IPS DF 4.7 (cell line): ENCODE data around the gene MLKL.

ENCODE experiments used
- DNase-seq: peaks from one replicate; pipeline ENCODE4 v3.0.0-alpha.2; 2013; ENCODE audit warnings: low spot score; ENCODE audit errors: extremely low read depth

Gene MLKL

DNA sequence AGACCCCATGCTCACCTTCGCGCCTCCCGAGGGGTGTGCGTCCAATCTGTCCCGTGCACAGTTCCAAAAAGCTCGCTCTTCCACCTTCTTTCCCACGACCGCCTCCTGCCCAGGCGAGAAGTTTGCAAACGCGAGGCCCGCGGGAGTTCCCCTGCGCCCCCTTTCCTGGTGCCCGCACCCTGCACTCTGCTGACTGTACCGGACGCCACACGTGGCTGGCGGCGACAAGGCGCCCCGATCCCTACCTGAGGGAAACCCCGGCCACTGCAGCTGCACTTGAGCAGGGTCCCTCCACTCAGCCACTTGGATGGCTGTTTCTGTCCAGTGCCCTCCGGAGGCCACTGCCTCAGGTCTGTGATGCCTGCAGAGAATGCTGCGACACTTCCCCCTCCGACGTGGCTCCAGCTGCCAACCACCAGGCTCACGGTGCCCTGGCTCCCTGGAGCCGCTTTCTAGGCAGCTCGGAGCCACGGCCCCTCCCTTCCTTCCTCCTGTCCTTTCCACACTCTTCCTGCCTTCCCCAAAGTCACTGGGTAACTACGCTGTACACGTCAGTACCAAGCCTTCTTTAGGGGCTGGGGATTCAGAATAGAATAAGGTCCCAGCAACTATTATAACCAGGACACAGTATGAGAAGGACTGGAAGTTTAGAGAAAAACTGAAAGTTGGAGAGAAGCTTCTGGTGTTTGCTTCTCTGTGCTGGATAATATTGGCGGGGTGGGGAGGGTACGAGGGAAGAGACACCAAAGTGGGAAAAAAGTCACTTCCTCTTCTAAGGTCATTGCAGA is at the start of gene MLKL:
Gene MLKL (minus strand): TSS at position 425 of the 788 bp plus-strand sequence. CDS start 5,105 bp downstream, outside the sequence.
- no peak for DNase-seq

DNA sequence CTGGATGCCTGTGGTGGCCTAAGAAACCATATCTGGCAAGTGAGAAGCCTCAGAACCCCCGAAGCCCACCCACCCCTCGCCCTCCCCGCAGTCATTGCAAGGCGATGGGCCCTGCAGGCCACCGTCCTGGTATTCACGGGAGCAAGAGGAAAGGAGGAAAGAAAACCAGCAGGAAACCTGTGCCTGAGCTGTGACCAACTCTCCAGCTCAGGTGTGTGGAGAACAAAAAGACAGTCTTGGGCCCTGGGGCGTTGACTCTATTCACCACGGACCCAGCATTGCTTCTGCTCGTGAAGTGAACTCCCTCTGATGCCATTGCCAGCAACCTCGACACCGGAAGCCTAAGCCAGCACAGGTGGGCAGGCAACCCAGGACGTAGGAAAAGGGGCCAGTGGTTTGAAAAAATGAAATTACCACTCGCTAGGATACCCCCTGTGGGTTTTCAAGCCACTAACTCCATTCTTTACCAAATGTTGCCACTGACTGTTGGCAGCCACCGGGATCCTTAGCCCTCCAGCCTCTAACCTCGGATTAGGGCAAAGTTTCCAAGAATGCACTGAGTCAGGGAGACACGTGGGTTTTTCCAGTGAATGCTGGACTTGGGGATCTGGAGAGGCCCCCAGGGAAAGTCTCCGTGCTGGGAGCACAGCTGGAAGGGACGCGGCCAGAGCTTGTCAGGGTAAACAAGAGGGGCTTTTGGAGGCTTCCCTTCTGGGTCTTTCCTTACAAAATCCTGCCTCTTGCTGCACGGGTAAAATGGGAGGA is 48.8 kb upstream of the MLKL start:
- DNase-seq: no peak

DNA sequence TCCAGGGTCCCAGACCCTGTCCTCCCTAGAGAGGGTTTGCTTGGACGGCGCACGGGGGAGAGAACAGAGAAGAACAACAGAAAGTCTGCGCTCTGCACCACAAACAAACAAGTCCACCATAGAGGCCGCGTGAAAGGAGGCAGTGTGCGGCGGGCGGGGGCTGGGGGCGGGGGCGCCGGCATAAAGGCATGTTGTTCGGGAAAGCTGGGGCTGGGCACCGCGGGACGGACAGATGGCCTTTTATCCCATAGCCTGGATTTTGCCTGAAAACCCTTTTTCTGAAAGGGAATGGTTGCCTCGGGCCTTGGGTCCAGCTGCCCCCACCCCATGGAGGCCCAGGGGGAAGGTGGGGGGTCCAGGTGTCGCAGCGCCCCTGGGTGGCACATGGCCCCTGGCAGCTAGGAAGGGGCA is 48.0 kb upstream of the MLKL start:
- DNase-seq: no peak

DNA sequence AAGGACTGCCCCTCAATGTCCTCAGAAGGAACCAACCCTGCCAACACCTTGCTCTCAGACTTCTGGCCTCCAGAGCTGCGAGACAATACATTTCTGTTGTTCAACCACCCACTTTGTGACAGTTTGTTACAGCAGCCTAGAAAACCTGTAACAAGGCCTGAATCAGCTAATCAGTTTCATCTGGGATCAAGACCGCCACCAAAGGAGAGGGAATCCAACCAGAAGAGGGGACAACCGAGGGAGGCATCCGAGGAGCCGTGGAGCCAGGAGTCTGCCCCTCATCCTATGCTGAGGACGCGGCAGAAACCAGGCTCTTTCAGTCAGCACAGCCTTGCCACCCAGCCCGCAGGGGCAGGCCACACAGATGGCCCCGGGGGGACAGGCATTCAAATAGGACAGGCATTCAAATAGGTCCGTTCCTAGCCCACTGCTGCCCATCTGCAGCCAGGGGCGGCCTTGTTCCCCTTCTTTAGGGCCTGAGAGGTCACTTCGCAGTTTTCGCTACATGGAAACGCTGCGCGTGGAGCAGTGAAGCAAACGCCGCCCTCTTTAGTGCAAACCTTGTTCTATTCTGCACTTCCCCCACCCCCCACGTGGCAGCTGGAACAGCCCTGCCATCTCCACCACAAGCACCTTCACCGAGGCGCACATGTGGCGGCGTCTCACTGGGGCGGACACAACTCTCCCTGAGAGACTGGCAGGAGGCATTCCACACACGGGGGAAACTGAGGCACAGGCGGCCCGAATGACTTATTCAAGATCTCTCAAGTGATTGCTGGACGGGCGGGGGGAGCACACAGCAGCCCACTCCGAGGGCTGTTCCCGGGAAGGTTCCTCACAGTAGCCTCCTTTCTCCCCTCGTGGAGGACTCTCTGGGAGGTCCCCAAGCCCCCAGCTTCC is 47.3 kb upstream of the MLKL start:
- no peak for DNase-seq

DNA sequence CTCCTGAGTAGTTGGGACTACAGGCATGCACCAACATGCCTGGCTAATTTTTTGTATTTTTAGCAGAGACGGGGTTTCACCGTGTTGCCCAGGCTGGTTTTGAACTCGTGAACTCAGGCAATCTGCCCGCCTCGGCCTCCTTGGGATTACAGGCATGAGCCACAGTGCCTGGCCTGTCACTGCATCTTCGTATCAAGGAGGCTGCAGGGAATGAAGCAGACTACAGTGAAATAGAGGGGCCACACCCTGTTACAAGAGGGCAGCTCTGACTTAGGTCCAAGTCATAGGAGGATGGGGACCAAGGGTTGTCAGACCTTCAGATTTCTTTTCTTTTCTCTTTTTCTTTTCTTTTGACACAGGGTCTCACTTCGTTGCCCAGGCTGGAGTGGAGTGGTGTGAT is 45.3 kb upstream of the MLKL start:
- DNase-seq: no peak

DNA sequence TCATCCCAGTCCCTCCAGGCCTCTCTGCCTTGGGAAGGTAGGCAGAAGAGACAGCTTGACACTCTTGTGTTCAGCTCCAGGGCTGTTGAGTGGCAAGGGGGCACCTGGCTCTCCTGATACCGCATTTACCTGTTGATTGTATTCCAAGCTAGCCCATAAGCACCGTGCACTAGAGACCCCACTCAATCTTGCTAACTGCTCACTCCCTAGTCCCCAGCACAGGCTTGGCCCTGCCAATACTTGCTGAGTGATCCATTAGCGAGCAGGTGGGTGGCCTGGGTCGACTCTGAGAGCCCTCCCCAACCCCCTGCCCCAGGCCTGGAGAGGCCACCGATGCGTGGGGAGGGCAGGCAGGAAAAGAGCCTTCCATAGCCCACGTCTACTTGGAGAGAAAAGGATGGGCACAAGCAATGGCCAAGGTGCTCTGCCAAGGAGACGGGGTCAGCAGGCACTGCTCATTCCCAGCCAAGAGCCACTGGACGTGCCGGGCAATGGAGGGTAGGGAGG is 44.5 kb upstream of the MLKL start:
- DNase-seq: no peak

DNA sequence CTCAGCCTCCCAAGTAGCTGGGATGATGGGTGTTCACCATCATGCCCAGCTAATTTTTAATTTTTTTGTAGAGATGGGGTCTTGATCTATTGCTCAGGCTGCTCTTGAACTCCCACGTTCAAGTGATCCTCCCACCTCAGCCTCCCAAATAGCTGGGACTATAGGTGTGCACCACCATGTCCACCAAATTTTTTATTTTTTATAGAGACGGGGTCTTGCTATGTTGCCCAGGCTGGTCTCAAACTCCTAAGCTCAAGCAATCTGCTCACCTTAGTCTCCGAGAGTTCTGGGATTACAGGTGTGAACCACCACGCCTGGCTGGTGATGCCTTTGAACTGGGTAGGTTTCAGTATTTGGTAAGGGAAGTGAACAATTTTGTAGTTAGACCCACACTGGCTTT is 43.9 kb upstream of the MLKL start:
- DNase-seq: no peak

DNA sequence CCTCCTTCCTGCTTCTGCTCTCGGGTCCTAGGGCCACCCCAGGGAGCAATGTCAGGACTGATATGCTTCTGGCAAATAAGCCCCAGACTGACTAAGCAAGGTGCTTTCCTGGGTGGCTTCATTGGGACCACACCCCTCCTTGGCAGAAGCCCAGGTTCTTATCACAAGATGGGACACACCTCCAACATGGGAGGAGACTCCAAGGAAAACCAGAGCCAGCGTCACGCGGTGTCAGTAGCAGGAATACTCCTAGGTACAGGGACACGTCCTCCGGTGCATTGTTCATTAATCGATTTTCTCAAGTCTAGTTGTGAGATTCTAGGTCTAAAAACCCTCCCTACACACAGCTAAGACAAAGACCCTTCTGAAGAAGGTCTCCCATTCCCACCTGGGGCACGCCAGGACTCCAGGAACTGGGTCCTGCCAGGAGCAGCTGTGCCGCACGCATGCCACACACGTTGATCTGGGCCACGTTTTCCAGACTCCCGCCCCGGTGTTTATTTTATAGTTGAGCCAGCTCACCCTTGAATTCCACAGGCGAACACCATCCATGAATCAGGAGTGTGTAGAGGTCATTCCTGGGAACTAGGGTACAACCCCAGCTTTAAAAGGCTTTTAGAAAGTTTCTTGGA is 43.1 kb upstream of the MLKL start:
- DNase-seq: no peak

DNA sequence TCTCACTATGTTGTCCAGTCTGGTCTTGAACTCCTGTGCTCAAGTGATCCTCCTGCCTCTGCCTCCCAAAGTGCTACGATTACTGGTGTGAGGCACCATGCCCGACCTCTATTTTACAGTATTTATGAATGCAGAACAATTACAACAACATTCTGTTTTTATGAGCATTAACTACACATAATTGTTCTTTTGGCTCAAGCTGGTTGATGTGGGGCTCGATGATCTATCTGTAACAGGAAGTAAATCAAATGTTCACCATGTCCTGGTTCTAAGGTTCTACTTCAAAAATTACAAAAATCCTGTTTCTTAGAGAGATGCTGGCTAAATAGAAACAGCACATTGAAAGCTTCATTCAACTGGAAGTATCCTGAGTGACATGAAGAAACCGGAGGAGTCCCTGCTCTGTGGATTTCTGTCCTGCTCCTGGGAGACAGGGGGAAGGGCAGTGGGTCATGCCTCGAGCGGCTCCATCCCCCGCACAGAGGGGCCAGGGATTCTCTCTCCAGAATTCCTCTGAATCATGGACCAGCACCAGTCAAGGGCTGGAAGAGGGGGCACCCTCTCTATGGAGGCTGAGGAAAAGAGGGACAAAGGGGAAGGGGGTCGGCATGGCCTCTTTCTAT is 42.5 kb upstream of the MLKL start:
- no peak for DNase-seq

DNA sequence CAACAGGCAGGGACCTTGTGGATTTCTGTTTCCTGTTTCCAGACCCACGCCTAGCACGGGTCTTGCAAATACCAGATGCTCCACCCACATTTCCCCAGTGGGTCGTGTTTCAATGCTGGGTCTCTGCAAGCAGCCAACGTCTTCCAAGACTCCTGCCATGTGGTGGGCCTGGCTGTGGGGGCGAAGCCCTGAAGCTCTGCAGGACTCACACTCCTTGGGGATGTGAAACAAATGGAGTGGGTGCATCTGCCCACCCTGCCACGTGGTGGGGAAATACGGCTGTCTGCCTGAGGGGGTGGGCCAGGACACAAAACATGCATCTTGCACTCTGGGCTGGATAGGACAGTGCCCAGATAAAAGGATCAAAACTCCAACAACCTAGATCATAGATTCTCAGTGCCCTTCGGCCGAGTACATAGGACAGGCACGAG is 41.4 kb upstream of the MLKL start:
- no peak for DNase-seq

DNA sequence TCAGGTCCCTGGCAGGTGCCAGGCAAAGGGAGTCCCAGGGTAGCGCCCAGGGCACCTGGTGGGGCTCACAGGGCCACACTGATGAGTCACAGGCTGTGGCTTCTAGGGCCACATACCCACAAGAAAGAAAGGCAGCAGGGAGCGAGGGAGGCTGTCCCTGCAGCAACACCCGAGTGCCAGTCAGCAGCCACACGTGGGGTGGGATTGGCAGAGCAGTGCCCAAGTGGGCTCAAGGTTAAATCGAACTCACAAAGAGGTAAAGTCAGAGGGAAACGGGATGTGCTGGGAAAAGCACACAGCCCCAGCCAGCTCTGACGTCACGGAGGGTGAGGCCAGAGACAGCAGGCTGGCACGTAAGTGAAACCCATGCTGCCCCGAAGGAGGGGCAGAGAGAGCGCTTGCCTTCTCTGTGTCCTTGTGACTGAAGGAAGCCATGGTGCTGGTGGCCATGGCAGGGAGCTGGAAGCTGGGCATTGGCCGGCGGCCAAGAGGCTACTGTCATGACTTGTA is 40.2 kb upstream of the MLKL start:
- no peak for DNase-seq

DNA sequence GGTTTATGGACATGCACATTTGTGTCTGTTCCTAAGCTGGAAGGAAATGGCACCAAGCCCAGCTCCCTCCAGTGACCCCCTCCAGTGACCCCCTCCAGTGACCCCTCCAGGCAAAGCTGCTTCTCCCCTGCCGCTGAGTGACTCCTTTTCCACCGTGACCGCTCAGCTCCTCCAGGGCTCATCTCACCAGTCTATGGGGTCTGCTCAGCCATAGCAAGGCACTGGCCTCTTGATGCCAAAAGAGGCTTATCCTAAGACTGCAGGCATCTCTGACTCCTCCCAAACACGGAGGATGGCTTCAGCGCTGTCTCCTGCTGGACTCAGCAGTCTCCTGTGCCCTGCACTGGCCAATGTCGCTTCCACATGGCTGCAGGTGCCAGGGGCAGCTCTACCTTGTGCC is 38.6 kb upstream of the MLKL start:
- no peak for DNase-seq

DNA sequence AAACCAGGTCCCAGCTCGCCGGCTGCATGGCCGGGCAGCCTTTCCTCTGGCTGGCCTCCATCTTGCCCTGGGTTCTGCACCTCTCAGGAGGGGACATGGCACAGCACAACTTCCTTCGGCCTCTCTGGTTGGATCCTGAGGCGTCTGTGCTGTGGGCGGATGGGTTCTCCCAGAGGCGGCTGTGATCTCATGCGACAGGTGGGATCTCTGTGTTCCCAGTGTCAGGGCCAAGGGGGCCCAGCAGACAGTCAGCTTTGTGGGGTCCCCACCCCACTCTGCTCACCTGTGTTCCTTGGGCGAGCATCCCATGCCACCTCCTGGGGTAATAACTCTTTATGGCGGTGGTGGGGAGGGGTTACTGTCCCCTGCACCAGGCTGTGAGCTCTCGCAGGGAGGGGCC is 38.2 kb upstream of the MLKL start:
- no peak for DNase-seq

DNA sequence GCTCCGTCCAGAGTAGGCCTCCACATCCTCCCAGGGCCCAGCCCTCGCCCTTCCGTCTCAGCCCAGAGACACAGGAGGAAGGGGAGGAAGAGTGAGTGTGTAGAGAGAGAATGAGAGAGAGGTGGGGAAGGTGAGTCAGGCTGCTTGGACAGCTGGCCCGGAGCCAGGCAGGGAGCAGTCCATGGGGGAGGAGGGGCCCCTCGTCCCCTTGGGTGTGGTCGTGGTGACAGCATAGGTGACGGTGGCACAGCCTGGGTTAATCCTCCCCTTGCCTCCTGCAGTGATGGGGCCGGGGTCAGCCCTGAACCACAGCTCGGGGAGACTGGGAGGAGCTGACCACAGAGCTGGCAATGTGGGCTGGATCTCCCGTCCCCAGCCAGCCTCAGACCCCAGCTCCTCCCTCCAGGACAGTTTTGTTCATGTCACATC is 37.5 kb upstream of the MLKL start:
- DNase-seq: no peak

DNA sequence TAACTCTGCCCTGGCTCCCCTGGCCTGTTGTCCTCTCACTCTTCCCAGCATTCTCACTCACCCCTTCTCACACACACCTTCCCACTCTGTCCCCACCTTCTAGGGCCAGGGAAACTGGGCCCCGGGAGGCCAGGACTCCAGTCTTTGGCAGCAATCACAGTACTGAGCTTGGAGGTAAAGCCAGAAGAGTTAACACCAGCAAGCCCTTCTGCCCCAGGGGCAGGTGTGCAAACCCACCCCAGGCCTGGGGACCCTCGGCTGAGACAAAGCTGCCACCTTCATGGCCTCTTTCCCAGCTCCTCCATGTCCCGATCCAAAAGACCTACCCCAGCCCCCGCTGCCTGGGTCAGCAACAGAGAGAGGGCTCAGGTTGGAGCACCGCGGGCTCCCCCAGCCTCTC is 36.9 kb upstream of the MLKL start:
- DNase-seq: no peak

DNA sequence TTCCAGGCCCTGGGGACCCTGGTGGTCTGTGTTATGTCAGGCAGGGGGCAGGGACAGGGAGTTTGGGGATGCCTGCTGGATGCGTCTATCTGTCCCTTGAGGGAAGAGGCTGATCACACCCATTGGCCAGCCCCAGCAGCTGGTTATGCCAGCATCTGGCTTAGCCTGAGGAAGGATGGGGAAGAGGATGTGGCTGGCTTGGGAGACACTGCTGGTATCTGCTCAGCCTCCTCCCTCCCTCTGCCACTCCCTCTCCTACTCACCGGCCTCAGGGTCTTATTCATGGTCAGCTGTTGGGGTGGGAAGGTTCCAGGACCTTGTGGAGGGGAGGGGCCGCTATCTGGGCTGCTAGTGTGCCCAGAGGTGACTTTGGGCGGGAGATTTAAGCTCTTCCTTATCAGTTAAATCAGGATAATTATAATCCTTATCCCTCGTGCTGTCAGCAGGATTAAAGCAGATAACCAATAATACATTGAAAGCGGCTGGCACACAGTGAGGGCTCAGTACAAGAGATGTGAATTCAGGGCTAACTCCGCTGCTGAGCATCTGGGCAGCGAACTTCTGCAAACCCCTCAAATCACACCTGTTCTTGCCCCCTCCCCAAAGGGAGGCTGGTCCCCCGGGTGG is 36.0 kb upstream of the MLKL start:
- no peak for DNase-seq

DNA sequence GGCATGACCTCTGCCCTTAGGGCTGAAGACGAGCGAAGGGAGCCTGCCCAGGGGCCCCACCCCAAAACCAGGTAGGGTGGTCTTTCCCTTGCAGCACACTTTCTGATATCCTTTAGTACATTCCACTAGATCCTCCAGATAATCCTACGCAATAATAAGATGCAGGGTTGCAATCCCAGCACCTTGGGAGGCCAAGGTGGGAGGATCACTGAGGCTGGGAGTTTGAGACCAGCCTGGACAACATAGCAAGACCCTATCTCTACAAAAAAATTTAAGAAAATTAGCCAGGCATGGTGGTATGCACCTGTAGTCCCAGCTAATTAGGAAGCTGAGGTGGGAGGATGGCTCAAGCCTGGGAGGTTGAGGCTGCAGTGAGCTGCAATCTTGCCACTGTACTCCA is 34.9 kb upstream of the MLKL start:
- DNase-seq: no peak

DNA sequence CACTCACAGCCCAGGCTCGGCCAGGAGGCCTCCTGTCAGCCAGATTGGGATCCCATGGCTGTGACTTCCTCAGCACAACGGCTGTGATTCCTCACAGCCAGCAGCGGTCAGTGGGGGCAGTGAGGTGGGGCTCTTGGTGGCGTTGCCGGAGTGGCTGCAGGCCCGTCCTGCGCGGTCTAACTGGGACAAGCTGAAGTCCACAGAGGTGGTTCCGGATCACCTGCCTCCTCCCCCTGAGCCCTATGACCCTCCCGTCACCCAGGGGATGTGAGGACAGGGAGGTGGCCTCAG is 34.4 kb upstream of the MLKL start:
- DNase-seq: no peak

DNA sequence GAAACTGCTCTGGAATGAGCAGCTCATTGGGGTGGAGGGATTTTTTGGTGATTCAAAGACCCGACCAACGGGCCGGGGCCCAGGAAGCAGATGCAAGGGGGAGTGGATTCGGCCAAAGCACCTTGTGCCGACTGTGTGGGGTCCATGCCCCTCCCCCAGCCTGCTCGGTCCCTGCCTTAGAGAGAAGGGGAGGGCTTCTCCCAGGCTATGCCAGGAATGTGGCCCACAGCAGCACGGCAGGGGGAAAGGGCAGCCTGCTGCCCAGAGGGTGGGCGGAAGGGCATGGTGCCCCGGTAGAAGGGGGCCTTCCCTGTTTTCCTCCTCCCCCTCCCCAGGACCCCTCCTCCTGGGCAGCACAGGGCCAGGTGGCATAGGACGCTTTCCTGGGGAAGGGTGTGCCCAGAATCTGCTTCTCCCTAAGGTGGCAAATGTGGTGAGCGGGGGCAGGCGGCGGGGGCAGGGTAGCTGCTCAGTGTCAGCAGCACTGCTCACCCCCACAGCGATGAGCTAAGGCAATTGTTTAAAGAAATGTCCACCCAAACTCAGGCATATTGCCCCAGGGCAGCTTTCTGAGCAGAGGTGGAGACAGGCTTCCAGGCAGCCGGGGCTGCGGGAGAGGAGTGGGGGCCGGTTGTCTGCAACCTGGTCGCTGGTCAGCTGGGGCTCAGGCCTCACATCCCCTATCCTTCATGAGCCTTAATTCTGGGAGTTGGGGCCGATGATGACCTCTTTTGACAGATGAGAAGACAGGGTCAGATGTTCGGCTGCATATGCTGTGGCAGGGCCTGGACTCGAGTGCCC is 33.9 kb upstream of the MLKL start:
- DNase-seq: no peak
